GM18519 (cell line): ENCODE data around the gene ZDHHC6.
A peak's percentile ranks its signal among the peaks of the same experiment; 100 is the strongest.
"Not testable (repeated sequence)": the region's sequence is repeated elsewhere in the genome, so short reads cannot be mapped to it uniquely, and the experiment has no call there.

ENCODE experiments used
- ATAC-seq: cut with Tn5 transposase; IDR thresholded peaks from one replicate; pipeline ENCODE4 v1.9.1; 2021; ENCODE audit warnings: mild to moderate bottlenecking, moderate library complexity; ENCODE audit not compliant: unreplicated experiment, low FRiP score

Gene ZDHHC6, protein sequence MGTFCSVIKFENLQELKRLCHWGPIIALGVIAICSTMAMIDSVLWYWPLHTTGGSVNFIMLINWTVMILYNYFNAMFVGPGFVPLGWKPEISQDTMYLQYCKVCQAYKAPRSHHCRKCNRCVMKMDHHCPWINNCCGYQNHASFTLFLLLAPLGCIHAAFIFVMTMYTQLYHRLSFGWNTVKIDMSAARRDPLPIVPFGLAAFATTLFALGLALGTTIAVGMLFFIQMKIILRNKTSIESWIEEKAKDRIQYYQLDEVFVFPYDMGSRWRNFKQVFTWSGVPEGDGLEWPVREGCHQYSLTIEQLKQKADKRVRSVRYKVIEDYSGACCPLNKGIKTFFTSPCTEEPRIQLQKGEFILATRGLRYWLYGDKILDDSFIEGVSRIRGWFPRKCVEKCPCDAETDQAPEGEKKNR

DNA sequence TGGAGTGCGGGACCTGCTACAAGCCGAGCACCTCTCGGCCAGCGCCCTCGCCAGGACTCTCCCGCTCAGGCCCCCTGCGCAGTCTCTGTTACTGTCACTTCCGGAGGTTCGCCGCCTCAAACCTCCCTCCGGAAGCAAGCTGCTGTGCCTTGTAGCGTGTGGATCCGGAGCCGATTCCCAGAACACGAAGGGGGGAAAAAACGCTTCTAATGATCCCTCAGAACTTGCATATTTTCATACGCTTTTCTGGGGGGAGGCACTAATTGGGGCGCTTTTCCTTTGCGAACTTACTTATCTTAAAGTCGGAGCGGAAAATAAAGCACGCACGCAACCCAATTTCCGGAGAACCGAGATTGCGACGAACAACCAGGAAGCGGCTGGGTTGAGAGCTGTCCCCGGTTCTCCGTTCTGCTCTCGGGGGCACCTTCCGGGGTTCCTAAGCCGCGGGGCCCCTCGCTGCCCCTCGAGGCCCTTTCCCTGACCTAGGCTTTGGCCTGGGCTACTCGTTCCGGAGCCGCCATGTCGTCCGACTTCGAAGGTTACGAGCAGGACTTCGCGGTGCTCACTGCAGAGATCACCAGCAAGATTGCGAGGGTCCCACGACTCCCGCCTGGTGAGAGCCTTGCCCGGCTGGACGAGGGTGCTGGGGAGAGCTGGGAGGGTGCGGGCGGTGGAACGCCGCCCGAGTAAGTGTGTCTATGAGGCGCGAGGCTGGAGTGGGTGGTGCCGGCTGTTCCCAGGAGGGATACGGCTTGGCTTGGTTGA lies at the start of gene ZDHHC6, which contains the start of gene VTI1A:
Gene ZDHHC6 (minus strand): TSS at position 60 of the 765 bp plus-strand sequence. CDS start 1,478 bp downstream, outside the sequence.
Gene VTI1A (plus strand): TSS at position 361 of the 765 bp plus-strand sequence. CDS start 159 bp downstream, at position 520.
- peak; percentile 85 for ATAC-seq

DNA sequence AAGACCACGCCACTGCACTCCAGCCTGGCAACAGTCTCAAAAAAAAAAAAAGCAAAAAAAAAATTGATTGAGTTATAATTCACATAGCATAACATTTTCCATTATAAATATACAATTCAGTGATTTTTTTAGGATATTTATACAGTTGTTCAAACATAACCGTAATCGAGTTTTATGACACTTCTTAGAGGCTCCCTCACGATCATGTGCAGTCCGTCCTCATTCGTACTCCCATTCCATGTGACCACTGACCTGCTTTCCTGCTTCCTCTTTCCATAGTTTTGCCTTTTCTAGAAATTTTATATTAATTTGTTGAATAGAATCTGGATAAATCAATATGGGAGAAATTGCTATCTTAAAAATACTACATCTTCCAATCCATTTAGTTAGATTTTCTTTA lies 46.0 kb upstream of the ZDHHC6 start:
- ATAC-seq: no peak

DNA sequence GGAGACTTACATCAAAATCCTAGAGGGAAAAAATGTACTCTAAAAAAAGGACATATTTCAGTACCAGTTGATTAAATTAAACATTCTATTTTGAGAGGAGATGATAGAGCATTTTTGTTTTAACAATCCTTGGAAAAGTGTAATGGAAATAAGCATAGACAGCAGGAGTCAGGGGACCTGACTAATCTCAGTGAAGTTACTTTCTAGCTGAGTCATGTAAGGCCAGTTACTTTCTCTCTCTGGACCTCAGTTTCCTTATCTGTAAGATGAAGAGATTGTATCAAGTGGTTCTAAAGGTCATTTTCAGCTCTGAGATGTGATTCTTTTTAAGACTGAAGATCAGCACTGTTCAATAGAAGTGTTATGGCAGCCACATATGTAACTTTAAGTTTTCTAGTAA lies 44.4 kb upstream of the ZDHHC6 start:
- ATAC-seq: no peak

DNA sequence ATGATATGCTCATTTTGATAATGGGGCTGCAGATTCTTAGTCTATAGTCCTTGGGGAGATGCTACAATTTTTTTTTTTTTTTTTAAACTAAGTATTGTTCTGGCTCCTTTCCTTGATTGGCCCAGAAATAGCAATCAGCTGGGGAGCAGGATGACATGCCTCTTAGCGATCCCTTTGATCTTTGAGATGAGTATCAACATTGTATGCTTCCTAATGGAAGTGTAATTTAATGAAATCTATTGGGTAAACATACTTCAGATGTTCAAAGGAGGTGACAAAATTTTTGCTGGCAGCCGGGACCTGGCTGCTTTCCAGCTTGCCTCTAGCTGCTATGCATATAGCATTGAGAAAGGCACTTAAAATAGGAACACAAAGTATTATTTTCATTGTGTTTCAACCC lies 43.8 kb upstream of the ZDHHC6 start:
- ATAC-seq: no peak

DNA sequence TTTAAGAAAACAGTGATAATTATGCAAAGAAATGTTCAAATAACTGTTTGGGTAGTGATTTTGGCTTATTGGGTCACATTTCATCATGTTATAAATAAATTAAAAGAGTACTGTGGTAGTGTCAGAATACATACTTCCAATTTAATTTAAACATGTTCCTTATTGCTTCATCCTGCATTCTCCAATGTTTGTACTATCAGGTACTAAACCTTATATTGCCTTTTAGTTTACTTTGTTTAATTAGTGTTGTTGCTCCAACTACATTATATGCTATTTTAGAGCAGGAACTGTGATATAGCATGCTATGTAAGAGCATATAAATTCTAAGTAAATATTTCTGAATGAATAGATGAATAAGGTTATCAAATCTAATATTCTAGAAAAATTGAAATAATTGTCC lies 41.2 kb upstream of the ZDHHC6 start:
- ATAC-seq: no peak

DNA sequence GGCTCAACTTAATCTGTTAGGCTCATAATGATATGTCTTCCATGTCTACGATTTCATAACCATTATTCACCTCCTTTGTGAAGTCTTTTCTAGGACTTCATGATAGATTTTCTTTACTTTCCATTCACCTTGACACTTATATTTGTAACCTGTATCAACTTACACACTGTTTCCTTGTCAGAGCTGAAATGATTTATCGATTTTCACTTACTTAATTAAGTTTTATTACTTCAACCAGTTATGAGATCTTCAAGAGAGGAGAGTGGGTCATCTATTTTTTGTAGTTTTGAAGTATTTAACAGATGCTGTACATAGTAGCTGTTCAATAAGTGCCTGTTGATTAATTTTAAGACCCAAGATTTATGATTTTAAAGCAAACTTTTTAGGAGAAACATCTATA lies 37.7 kb upstream of the ZDHHC6 start:
- no peak for ATAC-seq

DNA sequence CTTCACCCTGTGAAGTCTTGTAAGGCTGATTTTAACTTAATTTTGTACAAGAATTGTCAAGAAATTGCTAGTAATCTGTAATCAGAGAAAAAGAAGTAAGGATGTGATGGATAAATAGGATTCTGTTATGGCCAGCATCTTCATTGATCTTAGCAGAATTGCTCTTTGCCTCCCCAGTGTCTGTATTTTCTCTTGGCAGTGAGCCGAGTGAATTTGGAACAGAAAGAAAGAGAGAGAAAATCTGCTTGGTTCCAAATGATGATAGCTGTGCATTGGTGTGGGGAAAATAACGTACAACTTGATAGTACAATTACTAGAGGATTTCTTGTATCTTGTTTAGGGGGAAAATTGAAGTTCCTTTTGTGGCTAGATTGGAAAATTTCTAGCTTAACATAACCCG lies 34.9 kb upstream of the ZDHHC6 start:
- no peak for ATAC-seq

DNA sequence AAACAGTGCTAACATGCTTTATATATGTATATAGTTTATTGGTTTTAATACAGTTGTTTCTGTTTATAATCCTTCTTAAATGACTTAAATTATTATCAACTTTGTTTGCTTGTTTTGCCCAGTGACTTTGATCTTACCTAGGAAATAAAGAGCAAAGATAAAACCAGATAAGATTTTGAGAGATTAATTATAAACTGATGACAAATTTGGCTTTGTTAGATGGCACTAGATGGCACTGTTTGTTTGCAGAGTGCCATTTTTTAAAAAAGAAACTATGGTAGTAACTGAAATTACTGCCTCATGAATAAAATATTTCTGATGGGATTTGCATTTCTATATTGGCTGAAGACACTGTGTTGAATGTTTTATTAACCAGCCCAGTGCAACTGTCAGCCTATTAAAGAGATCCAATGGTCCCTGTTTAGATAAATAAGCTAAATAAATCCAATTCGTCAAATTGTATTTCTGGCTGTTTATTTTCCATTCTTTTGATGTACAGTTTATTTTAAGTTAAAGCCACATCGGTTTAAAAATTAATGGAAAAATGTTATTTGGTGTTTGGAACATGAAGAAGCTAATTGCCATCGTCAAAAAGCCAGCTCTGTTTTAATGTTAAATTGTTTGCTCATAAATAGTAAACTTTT lies 29.0 kb upstream of the ZDHHC6 start:
- ATAC-seq: no peak

DNA sequence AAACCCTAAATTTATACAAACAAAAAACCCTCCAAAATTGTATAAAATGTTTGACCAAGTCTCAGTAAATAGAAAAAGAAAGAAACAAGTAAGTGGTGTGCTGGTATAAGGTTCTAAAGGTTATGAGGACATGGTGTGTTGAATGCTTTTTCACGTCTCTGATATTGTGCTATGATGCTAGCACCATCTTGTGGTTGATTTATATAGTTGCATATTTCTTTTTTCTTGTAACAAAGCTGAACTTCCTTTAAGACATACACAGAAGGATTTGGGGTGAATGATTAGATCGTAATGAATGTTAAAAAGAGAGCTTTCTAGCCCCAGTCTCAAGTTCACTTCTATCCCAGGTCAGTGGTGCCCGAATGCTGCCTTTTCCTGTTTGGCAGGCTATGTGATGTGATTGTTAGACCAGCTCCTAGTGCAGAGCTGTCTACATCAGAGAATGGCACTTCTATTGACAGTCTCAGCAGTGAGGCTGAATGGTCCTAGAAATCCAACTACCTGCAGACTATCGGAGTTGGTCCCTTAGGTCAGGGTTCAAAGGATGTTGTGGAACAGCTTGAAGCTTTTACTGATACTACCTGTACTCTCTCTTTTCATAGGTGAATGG lies 25.3 kb upstream of the ZDHHC6 start:
- ATAC-seq: peak; percentile 77

DNA sequence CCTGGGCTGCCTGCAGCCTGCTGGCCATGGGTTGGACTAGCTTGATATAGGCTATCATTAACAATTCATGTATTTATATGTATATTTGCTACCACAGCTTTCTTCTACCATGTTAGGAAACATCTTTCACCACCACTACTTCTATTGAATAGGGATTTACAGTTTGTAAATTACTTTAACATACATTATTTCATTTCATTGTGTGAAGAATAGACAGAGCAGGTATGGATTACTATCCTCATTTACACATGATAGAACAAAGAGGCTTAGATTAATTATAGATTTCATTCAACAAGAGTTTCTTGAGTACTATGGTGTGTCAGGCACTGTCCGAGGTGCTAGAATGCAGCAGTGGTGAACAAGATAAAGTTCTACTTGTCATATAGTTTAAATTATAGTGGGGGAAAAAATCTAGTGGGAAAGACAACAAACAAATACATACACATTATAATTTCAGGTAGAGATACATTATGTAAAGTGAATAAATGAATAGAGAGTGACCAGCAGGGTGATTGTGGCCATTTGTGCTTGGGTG lies 20.9 kb upstream of the ZDHHC6 start:
- ATAC-seq: no peak

DNA sequence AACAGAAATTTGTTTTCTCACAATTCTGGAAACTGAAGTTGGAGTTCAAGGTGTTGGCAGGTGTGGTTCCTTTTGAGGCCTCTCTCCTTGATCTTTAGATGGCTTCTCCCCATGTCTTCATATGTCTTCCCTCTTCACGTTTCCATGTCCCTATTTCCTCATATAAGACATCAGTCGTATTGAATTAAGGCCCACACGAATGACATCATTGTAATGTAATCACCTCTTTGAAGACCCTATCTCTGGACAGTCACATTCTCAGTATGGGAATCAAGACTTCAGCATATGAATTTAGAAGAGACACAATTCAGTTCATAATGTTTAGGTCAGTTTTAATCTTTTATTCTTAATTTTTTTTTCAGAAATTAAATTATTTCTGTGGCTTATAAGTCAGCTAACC lies 20.1 kb upstream of the ZDHHC6 start:
- no peak for ATAC-seq

DNA sequence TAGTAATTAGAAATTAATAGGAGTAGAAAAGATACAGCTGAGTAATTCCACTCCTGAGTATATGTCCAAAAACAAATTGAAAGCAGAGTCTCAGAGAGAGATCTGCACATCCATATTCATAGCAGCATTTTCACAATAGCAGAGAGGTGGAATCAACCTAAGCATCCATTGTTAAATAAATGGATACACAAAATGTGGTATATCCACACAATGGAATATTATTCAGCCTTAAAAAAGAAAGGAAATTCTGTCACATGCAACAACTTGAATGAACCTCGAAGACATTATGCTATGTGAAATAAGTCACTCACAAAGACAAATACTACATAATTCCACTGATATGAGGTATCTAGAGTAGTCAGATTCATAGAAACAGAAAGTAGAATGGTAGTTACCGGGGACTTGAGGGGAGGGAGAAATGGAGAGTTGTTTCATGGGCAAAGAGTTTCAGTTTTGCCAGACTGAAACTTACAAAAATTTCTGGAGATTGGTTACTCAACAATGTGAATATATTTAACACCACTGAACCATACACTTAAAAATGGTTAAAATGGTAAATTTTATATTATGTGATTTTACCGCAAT lies 18.7 kb upstream of the ZDHHC6 start:
- no peak for ATAC-seq

DNA sequence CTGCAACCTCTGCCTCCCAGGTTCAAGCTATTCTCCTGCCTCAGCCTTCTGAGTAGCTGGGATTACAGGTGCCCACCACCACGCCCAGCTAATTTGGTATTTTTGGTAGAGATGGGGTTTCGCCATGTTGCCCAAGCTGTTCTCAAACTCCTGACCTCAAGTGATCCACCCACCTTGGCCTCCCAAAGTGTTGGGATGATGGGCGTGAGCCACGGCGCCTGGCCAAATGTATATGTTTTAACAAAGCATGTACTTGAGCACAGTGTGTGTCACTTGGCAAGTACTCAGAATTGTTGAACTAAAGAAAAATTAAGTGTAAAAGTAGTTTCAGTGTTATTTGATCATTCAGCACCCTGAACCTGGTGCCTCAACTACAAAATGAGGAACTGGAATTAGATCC lies 17.4 kb upstream of the ZDHHC6 start:
- not testable (repeated sequence) for ATAC-seq

DNA sequence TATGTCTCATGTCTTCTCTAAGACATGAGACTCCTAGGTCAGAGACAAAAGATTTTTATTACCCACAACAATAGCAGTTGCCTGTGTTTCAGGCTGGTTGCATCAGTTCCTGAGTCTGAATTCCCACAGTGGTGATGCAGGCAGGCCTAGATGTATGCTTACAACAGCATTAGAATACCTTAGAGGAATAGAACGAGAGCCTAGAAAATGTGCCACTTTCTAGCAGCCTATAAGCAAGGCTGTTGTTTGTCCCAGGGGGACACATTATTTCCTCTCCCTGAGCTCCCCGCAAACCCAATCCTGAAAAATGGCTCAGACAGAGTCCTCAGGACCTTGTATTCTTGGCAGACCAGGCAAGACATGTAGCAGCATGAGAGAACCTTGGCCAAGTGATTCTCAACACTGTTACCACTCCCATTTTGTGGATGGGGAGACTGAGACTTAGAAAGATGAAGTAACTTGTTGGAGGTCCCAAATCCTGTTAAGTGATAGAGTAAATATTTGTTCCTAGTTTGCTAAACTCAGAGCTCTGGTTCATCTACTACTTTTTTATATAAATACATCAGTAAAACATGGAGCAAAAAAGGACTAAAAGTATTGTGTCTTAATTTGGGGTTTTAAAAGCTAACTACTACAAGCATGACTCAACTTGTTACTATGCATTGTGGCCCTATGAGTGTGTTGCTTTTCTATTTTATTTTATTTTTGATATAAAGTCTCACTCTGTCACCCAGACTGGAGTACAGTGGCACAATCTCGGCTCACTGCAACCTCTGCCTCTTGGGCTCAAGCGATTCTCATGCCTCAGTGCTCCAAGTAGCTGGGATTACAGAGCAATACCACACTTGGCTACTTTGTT lies 14.5 kb upstream of the ZDHHC6 start:
- no peak for ATAC-seq

DNA sequence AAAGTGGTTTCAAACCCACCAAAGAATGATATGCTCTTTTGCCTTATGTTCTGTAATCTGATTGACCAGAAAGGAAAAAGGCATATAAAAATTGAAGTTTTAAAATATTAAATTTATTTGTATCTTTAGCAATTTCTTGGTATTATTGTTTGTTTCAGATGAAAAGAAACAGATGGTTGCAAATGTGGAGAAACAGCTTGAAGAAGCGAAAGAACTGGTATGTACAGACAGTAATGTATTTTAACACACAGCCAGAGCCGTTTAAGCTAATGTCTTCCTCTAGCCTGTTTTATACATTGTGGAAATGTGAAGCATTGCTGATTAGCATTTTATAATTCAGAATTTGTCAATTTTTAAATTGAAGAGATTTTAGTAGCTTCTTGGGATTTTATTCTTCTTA lies 13.7 kb upstream of the ZDHHC6 start:
- no peak for ATAC-seq

DNA sequence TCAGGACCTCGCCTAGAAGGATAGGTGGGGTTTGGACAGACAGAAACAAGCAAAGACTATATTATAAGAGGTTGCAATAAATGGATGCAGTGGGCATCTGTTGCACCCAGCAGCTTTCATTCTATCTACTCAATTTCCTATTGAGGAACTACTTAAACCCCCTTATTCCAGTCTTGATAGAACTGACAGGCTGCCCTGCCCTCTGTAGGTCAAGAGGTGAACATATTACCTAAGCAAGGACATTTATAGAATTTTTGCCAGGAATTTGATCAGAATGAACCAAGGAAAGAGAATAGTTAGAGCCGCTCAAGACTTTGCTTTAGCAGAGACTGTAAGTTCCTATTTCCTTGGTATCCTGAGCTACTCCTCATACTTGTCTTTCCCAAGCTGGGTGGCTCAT lies 9.8 kb upstream of the ZDHHC6 start:
- no peak for ATAC-seq

DNA sequence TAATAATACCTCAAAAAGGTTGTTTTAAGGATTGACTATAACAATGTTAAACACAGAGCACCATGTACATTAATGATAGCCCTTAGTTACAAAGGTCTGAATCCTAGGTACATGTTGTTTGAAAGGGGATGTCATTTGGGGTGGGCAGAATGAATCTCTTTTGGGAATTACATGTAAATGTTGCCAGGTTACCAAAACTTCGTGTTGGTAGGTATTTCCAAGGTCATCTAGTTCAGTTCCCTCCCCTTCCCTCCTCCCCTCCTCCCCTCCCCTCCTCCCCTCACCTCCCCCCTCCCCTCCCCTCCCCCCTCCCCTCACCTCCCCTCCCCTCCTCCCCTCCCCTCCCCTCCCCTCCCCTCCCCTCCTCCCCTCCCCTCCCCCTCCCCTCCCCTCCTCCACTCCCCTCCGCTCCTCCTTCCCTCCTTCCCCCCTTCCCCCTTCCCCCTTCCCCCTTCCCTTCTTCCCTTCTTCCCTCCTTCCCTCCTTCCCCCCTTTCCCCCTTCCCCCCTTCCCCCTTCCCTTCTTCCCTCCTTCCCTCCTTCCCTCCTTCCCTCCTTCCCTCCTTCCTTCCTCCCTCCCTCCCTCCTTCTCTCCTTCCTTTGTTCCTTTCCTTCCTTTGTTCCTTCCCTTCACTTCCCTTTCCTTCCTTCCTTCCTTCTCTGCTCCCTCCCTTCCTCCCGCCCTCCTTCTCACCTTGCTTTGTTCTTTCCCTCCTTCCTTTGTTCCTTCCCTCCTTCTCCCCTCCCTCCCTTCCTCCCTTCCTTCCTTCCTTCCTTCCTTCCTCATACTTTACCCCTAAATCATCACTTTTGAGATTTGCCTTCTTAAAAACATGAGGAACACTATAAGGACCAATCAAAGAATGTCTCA lies 8.4 kb upstream of the ZDHHC6 start:
- no peak for ATAC-seq

DNA sequence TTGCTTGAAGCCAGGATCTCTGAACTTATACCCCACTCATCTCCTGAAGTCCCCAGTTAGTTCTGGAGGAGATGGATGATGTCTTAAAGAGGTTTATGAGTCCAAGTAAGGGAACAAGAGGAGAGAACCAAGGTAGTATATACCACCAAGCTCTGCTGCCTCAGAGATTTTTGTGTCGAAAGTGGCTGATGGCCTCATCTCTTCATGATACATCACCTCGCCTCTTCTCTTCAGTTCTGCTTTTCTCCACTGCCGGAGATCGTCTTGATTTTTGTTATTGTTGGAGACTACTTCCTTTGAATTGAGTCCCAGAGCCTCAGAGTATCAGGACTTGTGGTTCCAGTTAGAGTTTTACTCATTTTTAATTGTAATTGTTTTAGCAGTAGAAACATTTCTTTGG lies 2.2 kb upstream of the ZDHHC6 start:
- no peak for ATAC-seq

DNA sequence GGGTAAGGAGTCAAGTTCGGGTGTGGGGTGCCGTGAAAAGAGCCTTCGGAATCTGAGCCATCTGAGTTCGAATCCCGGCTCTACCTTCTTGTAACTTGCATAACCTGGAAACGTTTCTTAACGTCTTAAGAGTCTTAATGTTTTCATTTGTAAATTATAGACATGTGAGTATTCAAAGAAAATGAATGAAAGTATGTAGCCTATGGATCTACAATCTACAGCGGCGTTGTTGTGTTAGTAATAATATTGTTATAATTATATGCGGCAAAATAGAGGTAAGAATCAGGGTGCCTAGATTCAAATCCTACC lies 860 bp upstream of the ZDHHC6 start:
- ATAC-seq: no peak
